NCI-H2081 (cell line): ENCODE data around the gene LRRC59.
A peak's percentile ranks its signal among the peaks of the same experiment; 100 is the strongest.

Experiments used
- DNase-seq, 2 experiments: peaks; one replicate each; lab custom pipeline; 2025; lab: John Stamatoyannopoulos, UW

Gene LRRC59

GRCh38 chr17:50386510-50386909 lies 10.8 kb downstream of the LRRC59 start:
- no peak for DNase-seq

- DNase-seq, result no peak
Measured at GRCh38 chr17:50382931-50383330, 14.4 kb downstream of the LRRC59 start.

GRCh38 chr17:50381920-50382319 lies 15.4 kb downstream of the LRRC59 start:
- no peak for DNase-seq

- no peak for DNase-seq
Measured at GRCh38 chr17:50381260-50381815, 16.0 kb downstream of the LRRC59 start.

- no peak for DNase-seq
Measured at GRCh38 chr17:50380369-50381259, 16.7 kb downstream of the LRRC59 start.

- DNase-seq, result no peak
Measured at GRCh38 chr17:50379351-50380132, 17.8 kb downstream of the LRRC59 start.

- peak; percentile 79 to 90 for DNase-seq
Measured at GRCh38 chr17:50375858-50376538, 21.3 kb downstream of the LRRC59 start.

GRCh38 chr17:50373705-50374104 lies 23.6 kb downstream of the LRRC59 start:
- no peak for DNase-seq

GRCh38 chr17:50372758-50373556 lies 24.4 kb downstream of the LRRC59 start, which contains the start of the genes EME1 and MRPL27:
TSS of gene EME1 (plus strand) at chr17:50373229. CDS start at chr17:50375209, 1,980 bp downstream.
TSS of gene MRPL27 (minus strand) at chr17:50373184. CDS start at chr17:50373170, 14 bp downstream.
- DNase-seq, result peak; percentile 82 to 95

- DNase-seq, result no peak
Measured at GRCh38 chr17:50372222-50372757, 25.0 kb downstream of the LRRC59 start.

- no peak for DNase-seq
Measured at GRCh38 chr17:50371526-50371925, 25.8 kb downstream of the LRRC59 start.

GRCh38 chr17:50370052-50370451 lies 27.3 kb downstream of the LRRC59 start:
- no peak for DNase-seq

- no peak for DNase-seq
Measured at GRCh38 chr17:50367401-50367800, 29.9 kb downstream of the LRRC59 start.

- no peak for DNase-seq
Measured at GRCh38 chr17:50365649-50366393, 31.5 kb downstream of the LRRC59 start.

- no peak for DNase-seq
Measured at GRCh38 chr17:50365165-50365564, 32.2 kb downstream of the LRRC59 start.

- DNase-seq, result no peak
Measured at GRCh38 chr17:50364715-50365114, 32.6 kb downstream of the LRRC59 start.

GRCh38 chr17:50364061-50364458 lies 33.3 kb downstream of the LRRC59 start:
- no peak for DNase-seq

GRCh38 chr17:50363217-50364060 lies 33.9 kb downstream of the LRRC59 start:
- peak; percentile 43 to 61 for DNase-seq

- no peak for DNase-seq
Measured at GRCh38 chr17:50362661-50363060, 34.7 kb downstream of the LRRC59 start.
